ENCODE data around the gene BTBD2.

BTBD2 gene

GRCh38 chr19:1936916-1937610, 78.5 kb downstream of the BTBD2 start:
- no peak for DNase-seq

GRCh38 chr19:1936430-1936829, 79.1 kb downstream of the BTBD2 start:
- no peak for DNase-seq

- no peak for DNase-seq
Observed at GRCh38 chr19:1935484-1936208, 79.9 kb downstream of the BTBD2 start.

All from activated effector memory CD4-positive, alpha-beta T cell treated with Interleukin-2 at 50 U/mL for 16 hours (primary cell).